Prostate gland (tissue), 2 donors: ENCODE data around the gene SYNJ2. TPM values are rescaled to one million over a fixed set of nuclear protein-coding genes. Genes with fewer than 3 reads are reported as not detected.

ENCODE experiments used
- DNase-seq: peaks from one replicate; pipeline ENCODE4 v3.0.0-alpha.2; 2019; ENCODE audit warnings: low spot score
- H3K27ac ChIP-seq, 2 donors: fragments of 200-600 bp; sonication (generic); 2 replicates each; pipeline ENCODE4 v1.5.1; 2017 to 2019
- H3K27me3 ChIP-seq: fragments of 200-600 bp; sonication (generic); replicated peaks from 2 replicates; pipeline ENCODE4 v1.5.1; 2019; ENCODE audit not compliant: insufficient read depth
- H3K36me3 ChIP-seq, 2 donors: fragments of 200-600 bp; sonication (generic); 1 replicate in 1 of 2; 2 replicates in 1 of 2; pipeline versions ENCODE4 v1.5.1 to v1.8.1; 2017 to 2019
- H3K4me1 ChIP-seq: fragments of 200-600 bp; sonication (generic); replicated peaks from 2 replicates; pipeline ENCODE4 v1.5.1; 2019
- H3K4me3 ChIP-seq, 2 donors: fragments of 200-600 bp; sonication (generic); 2 replicates each; pipeline ENCODE4 v1.5.1; 2017 to 2019
- H3K9me3 ChIP-seq: fragments of 200-600 bp; sonication (generic); 2 replicates; pipeline ENCODE4 v1.5.1; 2017
- CTCF ChIP-seq, 4 experiments: fragments of 200-600 bp in 2 of 4; fragments of 450-650 bp in 2 of 4; sonication (generic) in 2 of 4; IDR thresholded peaks; 1 replicate in 3 of 4; 2 replicates in 1 of 4; pipeline ENCODE4 v1.5.1; 2016 to 2019; ENCODE audit warnings: antibody characterized with exemption in 4 of 4, mild to moderate bottlenecking in 2 of 4, moderate library complexity in 2 of 4
- POLR2A ChIP-seq: fragments of 450-650 bp; IDR thresholded peaks from one replicate; pipeline ENCODE4 v1.6.1; 2016; ENCODE audit warnings: antibody characterized with exemption, mild to moderate bottlenecking
- POLR2AphosphoS5 ChIP-seq: sonication (generic); formaldehyde crosslinking; IDR thresholded peaks from one replicate; pipeline ENCODE4 v1.6.1; 2017; ENCODE audit warnings: antibody characterized with exemption
- WGBS: methylation state at CpG from one replicate; pipeline ENCODE4 v1.1.5; 2018; 5-methylcytosine and 5-hydroxymethylcytosine counted together
- intact Hi-C: fragments of 100-400 bp; cut with DNase I; formaldehyde crosslinking; loops from one replicate; pipeline ENCODE4 v1.14.2; 2022
- total RNA-seq, 2 donors: library from RNA; depleted of rRNA; stranded (reverse); fragments of >200 nt; gene quantifications; one replicate each; pipeline ENCODE4 v1.1.0, GENCODE V29; 2016

The SYNJ2 gene
- total RNA-seq, 2 donors from 2014 or later: 19.7 to 19.9 TPM

GRCh38 chr6:157962601-157963302 is 18.9 kb upstream of the SYNJ2 start:
- WGBS: 80% methylated on average over 12 of the region's 12 CpGs
- Histone ChIP-seq H3K27ac (no peak overlapping the region), H3K27me3 (no peaks in the 10 kb centered on the region), H3K4me1 (no peaks in the 10 kb centered on the region), H3K9me3 (no peaks in the 10 kb centered on the region), H3K36me3 (no peaks in the 10 kb centered on the region), H3K4me3 (no peak overlapping the region)
- intact Hi-C loops: no loop called here
- TF ChIP-seq POLR2AphosphoS5: no peak
- no peak for TF ChIP-seq POLR2A
- no peak for TF ChIP-seq CTCF (IDR thresholded peaks at IDR 0.05)
- no peak for DNase-seq

- intact Hi-C loops: no loop called here
Observed at GRCh38 chr6:157964100-157964499, 17.6 kb upstream of the SYNJ2 start.

GRCh38 chr6:157965387-157965786 is 16.3 kb upstream of the SYNJ2 start:
- intact Hi-C loops: no loop called here
- DNase-seq: no peak
- Histone ChIP-seq H3K4me1 (no peaks in the 10 kb centered on the region), H3K36me3 (no peaks in the 10 kb centered on the region), H3K4me3 (no peak overlapping the region), H3K9me3 (no peaks in the 10 kb centered on the region), H3K27me3 (no peaks in the 10 kb centered on the region), H3K27ac (no peak overlapping the region)
- WGBS: 97% methylated on average over 3 of the region's 3 CpGs
- no peak for TF ChIP-seq POLR2AphosphoS5
- TF ChIP-seq POLR2A: no peak
- TF ChIP-seq CTCF (IDR thresholded peaks at IDR 0.05): no peak

More at GRCh38 chr6:157964100-157964499, 17.6 kb upstream of the SYNJ2 start:
- Histone ChIP-seq H3K9me3 (no peaks in the 10 kb centered on the region), H3K36me3 (no peaks in the 10 kb centered on the region), H3K27me3 (no peaks in the 10 kb centered on the region), H3K4me3 (no peak overlapping the region), H3K4me1 (no peaks in the 10 kb centered on the region), H3K27ac (no peak overlapping the region)
- WGBS: 80% methylated on average over 3 of the region's 3 CpGs
- DNase-seq: no peak
- TF ChIP-seq POLR2AphosphoS5 (no peak), CTCF (IDR thresholded peaks at IDR 0.05) (no peak), POLR2A (no peak)

GRCh38 chr6:157966589-157966977 is 15.1 kb upstream of the SYNJ2 start:
- DNase-seq: no peak
- intact Hi-C loops: no loop called here
- no peaks in the 10 kb centered on the region for H3K36me3 ChIP-seq
- H3K9me3 ChIP-seq: no peaks in the 10 kb centered on the region
- no peak overlapping the region for H3K4me3 ChIP-seq
- H3K4me1 ChIP-seq: no peaks in the 10 kb centered on the region
- WGBS: 75% methylated on average over 8 of the region's 8 CpGs
- H3K27me3 ChIP-seq: no peaks in the 10 kb centered on the region
- TF ChIP-seq POLR2A: no peak
- no peak for TF ChIP-seq POLR2AphosphoS5
- no peak for TF ChIP-seq CTCF (IDR thresholded peaks at IDR 0.05)
- no peak overlapping the region for H3K27ac ChIP-seq

- WGBS: 61% methylated on average over 6 of the region's 6 CpGs
- no peaks in the 10 kb centered on the region for H3K9me3 ChIP-seq
- TF ChIP-seq POLR2A (no peak), CTCF (IDR thresholded peaks at IDR 0.05) (no peak), POLR2AphosphoS5 (no peak)
- no peaks in the 10 kb centered on the region for H3K4me1 ChIP-seq
- H3K4me3 ChIP-seq: no peak overlapping the region
- no peaks in the 10 kb centered on the region for H3K36me3 ChIP-seq
- H3K27ac ChIP-seq: no peak overlapping the region
- intact Hi-C loops: no loop called here
- H3K27me3 ChIP-seq: no peaks in the 10 kb centered on the region
- no peak for DNase-seq
Observed at GRCh38 chr6:157967020-157967419, 14.6 kb upstream of the SYNJ2 start.
